HG03280 (cell line): Measurements from ENCODE around the gene SCAF8.
"Not testable (repeated sequence)": the region's sequence is repeated elsewhere in the genome, so short reads cannot be mapped to it uniquely, and the experiment has no call there.

Experiments used
- ATAC-seq: cut with Tn5 transposase; IDR thresholded peaks from one replicate; pipeline ENCODE4 v1.9.1; 2021; ENCODE audit warnings: mild to moderate bottlenecking, moderate library complexity; ENCODE audit not compliant: unreplicated experiment

The SCAF8 gene

DNA sequence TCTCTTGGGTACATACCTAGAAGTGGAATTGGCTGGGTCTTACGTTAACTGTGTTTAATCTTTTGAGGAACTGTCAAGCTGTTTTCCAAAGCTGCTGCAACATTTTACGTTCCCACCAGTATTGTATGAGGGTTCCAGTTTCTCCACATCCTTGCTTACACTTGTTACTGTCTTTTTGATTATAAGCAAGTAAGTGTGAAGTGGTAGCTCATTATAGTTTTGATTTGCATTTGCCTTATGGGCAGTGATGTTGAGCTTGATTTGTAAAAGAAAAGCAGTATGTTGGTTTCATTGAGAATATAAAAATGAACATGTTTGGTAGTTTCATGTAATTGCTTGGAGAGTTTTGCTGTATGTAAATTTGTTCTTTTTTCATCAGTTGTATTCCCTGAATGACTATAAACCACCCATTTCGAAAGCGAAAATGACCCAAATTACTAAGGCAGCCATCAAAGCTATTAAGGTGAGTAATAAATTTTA is 40.4 kb downstream of the SCAF8 start:
- peak; percentile 92 for ATAC-seq

DNA sequence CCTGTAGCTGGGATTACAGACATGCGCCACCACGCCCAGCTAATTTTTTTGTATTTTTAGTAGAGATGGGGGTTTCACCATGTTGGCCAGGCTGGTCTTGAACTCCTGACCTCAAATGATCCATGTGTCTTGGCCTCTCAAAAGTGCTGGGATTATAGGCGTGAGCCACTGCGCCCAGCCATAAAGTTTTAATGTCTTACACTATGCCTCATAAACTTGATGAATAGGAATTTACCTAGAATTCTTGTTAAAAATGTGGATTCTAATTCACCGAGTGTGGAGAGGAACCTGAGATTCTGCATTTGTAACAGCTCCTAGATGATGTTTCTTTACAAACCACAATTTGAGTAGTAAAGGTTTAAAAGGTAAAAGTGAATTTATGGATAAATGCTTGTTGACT is 45.9 kb downstream of the SCAF8 start:
- not testable (repeated sequence) for ATAC-seq

DNA sequence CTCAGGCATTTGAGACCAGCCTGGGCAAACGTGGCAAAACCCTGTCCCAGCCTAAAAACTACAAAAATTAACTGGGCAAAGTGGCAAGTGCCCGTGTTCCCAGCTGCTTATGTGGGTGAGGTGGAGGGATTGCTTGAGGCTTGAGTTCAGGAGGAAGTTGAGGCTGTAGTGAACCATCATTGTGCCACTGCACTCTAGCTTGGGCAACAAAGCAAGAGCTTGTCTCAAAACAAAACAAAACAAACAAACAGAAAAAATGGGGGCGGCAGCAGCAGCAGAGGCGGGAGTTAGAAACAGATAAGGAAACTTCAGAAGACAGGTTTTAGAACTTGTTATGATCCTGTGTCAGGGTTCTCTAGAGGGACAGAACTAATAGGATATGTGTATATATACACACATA is 49.0 kb downstream of the SCAF8 start:
- no peak for ATAC-seq

DNA sequence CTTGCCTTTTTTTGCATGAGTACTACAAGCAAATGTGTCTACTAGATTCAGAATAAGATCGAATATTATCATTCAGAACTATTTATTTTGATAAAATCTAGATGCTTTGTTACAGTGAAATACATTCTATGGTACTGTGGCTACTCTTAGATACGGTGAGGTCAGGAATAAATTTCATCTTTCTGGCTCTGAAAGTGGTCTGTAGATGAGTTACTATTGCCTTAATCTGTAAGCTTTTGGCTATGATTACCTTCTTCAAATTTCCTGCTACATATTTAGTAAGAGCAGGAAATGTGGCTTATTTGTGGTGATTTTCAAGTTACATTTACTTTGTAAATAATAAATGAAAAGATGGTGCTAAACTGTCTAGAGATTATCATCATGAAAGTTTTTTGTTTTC is 50.0 kb downstream of the SCAF8 start:
- no peak for ATAC-seq

DNA sequence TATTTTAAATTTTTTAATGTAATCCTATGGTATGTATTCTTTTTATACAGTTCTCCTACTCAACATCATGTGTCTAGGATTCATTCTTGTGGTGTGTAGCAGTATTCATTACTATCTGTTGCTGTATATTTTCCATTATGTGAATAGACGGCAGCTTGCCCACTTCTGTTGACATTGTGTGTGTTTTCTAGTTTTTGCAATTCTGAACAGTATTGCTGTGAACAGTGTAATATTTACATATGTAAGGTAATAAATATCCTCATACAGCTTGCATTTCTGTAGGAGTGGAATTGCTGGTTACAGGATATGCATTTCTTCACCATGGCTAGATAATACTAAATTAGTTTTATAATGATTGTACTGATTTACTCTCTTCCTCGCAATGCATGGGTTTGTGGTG is 51.9 kb downstream of the SCAF8 start:
- no peak for ATAC-seq

DNA sequence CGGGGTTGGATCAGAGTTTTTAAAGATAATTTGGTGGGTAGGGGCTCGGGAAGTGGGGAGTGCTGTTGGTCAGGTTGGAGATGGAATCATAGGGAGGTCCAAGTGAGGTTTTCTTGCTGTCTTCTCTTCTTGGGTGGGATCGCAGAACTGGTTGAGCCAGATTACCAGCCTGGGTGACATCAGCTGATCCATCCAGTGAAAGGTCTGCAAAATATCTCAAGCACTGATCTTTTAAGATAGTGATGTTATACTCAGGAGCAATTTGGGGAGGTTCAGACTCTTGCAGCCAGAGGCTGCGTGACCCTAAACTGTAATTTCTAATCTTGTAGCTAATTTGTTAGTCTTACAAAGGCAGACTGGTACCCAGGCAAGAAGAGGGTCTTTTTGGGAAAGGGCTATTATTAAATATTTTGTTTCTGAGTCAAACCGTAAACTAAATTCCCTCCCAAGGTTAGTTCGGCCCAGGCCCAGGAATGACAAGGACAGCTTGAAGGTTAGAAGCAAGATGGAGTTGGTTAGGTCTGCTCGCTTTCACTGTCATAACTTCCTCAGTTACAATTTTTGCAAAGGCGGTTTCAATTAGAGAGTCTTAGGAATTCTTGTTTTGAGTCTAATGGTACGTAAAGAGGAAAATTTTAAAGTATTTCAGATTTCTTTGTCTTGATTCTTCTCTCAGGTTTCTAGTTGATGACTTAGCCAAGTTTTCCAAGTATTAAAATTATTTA is 53.1 kb downstream of the SCAF8 start:
- no peak for ATAC-seq

DNA sequence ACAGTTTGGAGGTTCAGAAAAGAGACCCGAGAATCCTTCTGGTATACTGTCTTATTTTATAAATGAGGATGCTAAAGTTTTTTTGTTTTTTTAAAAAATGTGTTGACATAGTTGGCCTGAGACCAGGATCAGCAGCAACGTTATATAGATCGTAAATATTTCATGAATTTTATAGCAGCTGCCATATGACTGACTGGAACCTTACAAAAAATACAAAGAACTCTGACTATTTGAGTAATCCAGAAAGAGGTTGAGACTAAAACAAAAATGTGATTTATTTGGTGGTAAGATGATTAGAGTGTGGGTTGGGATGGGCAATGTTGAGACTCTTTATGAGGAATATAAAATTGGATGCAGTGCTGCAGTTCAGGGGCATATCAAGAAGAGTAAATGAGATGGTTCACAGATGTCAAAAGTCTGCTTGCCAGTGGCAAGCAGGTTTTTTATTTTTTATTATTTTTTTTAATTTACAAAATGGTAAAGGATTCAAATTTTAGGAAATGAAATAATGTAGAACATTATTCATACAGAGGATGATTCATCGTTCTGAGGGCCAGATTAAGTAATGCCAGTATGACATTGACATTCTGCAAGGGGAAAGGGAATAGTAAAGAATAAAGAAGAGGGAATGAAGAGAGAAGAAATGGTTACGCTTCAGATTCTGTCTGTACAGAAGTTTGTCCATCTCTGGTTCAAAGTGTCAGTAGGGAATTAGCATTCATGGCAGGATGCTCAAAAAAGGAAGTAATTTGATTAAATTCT is 58.5 kb downstream of the SCAF8 start:
- ATAC-seq, result no peak

DNA sequence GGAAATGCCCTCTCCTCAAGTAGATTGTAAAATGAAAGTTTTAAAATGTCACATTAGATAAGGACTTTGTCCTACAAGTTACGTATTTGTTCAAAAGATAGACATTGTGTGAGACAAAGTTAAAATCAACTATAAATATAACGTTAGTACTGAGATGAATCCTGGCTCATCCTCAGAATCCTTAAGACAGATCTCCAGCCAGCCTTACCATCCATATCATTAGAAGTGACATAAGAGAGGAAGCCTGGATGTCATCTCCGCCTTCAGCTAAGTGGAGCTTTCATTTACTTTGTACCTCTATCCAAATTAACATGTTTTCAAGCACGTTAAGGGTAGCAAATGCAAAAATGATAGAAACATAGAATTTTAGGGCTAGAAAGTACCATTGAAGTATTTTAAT is 59.1 kb downstream of the SCAF8 start:
- no peak for ATAC-seq

DNA sequence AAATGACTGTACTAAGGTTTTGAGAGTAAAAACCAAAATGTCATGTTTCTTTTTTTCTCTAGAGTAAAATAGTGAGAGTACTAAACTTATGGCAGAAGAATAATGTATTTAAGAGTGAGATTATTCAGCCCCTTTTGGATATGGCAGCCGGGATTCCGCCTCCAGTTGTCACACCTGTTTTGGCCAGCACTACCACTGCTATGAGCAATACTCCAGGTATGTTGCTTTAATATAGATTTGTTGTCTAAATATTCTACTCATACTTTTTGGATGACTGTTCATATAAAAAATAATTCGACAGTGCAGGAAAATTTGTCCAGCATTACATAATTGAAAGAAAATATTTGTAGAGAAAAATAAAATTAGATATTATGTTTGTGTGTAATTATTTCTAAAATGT is 59.5 kb downstream of the SCAF8 start:
- no peak for ATAC-seq

DNA sequence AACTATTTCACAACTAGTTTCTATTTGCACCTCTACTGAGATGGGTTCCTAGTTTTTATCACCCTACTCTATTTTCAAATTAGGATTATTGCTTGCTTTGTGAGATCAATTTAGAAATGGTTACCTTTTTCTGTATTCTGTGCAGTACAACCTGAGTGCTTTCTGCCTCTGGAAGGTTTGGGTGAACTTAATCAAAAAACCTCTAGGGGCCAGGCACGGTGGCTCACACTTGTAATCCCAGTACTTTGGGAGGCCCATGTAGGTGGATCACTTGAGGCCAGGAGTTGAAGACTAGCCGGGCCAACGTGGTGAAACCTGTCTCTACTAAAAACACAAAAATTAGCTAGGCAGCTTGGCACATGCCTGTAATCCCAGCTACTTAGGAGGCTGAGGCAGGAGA is 63.3 kb downstream of the SCAF8 start:
- no peak for ATAC-seq

DNA sequence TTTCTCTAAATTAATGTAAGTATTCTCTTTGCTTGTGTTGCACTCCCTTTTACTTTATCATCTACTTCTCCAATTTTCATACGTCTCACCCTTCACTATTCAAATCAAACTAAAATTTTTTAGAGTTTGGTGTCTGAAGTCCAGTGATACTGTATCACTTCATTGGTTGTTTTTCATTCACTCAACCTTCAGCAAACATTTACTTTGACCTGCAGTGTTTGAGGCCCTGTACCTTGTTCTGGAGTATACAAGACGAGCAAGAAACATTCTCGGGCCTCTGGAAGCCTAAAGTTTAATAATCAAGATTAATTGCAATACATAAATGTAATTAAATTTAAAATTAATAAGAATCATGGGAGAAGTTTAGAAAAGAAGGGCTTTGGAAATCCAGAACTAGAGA is 64.6 kb downstream of the SCAF8 start:
- ATAC-seq, result no peak

DNA sequence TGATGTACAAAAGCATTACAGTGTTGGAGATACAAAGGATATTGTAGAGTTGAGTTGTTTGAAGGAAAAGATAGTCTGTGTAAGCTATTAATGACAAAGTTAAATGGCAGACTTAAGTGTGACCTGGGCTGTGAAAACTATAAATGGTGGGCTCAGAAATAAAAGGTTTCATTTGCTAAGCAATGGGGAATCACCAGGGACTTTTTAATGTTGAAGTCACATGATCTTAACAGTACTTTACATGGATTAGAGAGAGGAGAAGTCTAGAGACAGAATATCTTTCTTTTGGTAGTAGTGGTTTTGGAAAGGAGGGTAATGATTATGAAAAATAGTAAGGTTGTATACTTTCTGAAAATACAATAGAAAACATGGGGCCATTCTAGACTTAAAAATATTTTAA is 67.1 kb downstream of the SCAF8 start:
- no peak for ATAC-seq

DNA sequence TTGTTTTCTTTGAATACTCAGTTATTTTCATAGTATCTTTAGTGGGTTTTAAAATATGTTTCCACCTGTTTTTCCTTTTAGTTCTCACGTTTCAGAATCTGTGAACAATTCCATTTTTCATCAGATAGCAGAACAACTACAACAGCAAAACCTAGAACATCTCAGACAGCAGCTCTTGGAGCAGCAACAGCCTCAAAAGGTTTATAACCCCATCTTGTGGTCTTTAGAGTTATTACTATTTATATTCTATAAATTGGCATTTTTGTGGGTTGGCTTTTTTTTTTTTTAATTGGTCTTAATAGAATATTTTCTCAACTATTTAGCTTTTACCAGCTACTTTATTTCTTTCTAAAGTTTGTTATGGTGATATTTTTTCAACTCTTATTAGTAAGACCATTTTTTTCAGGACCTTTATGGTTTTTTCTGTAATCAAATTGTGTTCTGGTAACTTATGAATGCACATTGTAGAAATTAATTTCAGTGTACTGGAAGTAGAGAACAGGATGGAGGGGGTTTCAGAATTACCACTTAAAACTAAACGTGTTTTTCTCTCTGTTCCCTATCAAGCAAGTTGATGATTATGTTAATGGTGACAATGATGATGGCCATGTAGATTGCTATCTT is 72.2 kb downstream of the SCAF8 start:
- no peak for ATAC-seq

DNA sequence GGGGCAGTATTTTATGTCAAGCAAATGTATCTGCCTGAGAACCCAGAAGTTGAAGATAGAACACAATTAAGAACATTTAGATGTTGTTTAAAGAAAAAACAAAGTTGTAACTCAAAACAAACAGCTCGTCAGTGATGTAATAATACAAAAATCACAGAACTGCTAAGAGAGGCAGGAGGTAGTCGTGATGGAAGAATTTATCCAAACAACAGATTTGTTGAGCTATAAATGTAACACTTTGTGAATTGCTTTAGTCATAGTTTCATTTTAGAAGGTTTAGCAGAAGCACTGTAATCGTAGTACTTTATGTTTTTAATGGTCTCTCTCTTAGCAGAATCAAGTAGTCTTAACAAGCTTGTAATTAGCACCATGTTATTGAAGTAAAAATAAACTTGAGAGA is 73.6 kb downstream of the SCAF8 start:
- ATAC-seq, result no peak

DNA sequence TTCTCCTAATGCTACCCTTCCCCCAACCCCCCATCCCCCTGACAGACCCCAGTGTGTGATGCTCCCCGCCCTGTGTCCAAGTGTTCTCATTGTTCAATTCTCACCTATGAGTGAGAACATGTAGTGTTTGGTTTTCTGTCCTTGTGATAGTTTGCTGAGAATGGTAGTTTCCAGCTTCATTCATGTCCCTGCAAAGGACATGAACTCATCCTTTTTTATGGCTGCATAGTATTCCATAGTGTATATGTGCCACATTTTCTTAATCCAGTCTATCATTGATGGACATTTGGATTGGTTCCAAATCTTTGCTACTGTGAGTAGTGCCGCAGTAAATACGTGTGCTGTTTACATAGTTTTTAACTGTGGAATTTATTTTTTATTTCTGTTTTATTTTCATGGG is 78.4 kb downstream of the SCAF8 start:
- not testable (repeated sequence) for ATAC-seq

DNA sequence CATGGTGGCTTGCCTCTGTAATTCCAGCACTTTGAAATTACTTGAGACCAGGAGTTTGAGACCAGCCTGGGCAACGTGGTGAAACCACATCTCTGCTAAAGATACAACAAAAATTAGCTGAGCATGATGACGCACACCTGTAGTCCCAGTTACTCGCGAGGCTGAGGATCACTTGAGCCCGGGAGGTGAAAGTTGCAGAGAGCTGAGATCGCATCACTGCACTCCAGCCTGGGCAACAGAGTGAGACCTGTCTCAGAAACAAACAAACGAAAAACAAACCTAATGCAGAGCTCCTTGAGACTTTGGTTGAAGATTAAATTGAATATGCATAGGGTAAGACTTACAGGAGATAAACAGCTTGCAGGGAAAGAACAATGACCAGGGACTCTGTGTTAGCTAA is 80.8 kb downstream of the SCAF8 start:
- peak; percentile 78 for ATAC-seq

DNA sequence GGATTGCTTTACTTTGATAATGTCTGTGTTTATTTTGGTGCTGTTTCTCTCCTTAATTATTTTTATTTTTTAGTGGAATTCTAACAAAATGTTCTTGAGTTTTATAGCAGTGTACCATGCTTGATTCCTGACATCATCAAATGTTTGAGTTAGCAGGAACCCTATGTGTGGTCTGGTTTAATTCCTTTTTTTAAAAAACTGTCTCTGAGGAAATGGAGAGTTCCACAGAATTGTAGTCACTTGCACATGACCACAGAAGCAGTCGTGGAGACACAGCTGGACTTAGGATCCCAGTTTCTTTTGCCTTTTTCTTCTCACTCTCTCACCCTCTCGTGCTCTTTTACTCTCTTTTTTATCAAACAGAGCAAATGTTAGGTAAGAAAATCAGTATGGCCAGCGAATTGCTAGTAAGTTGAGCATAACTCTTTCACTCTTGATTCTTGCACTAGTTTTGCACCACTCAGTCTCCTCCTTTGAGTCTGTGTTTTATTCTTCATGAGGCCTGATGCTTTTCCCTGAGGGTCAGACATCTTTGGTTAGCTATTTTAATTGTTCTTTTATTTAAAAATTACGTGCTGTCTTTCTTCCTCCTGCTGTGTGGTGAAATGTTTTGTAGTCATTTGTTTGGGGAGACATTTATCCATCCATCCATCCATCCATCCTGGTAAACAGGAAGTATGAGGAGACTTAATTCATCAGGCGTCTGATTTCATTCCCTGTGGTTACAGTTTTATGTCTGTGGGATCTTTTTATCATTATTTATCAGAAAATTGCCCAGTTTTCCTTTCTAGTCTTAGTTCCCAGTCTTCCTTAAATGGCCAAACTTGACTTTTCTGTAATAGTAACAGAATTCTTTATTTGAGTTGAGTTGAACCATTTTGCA is 83.0 kb downstream of the SCAF8 start:
- no peak for ATAC-seq

DNA sequence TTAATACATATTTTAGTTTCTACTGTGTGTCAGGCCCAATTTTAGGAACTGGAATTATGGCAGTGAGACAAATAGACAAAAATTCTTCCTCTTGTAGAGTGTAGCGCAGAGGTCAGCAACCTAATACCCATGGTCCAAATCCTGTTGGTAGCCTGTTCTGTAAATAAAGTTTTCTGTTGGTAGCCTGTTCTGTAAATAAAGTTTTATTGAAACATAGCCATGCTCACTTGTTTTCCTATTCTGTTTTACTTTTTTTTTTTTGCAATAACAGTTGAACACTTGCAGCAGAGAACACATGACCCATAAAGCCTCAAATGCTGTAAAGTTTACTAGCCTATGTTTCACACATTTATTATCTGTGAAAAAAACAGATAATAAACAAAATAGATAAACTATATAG is 87.9 kb downstream of the SCAF8 start:
- ATAC-seq, result no peak

DNA sequence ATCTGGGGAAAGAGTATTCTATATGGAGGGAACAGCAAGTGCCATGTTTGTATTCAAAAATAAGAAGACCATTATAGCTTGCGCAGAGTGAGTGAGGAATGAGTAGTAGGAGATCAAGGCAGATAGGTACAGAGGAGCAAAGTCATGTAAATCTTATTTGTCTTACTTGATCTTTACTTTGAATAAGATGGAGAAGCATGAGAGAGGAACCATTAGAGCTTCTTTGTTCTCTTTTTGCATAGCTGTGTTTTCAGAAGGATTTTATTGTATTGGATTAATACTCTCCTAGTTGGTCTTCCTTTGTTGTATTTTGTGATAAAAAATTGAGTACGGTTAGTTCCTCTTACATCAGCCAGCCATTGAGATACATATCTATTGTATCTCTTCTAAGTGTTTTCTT is 88.4 kb downstream of the SCAF8 start:
- no peak for ATAC-seq

DNA sequence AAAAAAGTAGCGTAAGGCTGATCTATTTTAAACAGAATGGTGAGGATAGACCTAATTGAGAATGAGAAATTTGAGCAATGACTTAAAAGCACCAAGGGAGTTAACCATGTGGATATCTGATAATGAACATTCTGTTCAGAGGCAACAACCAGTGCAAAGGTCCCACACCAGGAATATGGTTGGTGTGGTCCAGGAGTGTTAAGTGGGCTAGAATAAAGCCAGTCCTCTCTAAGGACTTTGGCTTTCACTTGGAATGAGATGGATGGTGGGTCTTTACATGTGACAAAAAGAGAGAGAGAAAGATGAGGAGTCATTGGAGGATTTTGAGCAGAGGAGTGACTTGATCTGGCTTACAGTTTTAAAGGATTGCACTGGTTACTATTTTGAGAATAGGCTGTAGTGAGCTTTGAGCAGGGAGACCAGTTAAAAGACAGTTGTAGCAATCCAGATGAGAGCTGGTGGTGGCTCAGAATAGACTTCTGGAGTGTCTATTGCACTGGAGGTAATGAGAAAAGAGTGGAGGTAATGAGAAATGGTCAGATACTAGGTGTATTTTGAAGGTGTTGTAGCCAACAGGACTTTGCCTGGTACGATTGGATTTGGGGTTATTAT is 89.8 kb downstream of the SCAF8 start:
- no peak for ATAC-seq

DNA sequence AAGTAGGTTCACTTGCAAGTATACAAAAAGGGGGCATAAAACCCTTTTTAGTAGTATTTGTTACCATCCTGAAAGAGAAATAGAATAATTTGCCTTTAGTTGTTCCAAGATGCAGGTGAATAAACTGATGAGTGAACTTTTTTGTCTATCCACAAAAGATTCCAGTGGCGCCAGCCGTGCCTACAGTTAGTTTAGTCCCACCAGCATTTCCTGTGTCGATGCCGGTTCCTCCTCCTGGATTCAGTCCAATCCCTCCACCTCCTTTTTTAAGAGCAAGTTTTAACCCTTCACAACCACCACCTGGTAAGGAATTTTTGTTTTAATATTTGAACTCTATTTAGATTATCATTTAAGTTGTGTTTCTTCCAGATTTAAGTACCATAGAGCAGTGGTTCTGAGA is 90.9 kb downstream of the SCAF8 start:
- no peak for ATAC-seq
